GM18499 (cell line): Measurements from ENCODE around the gene SH3BP1.

ENCODE experiments used
- ATAC-seq: cut with Tn5 transposase; IDR thresholded peaks from one replicate; pipeline ENCODE4 v1.9.1; 2021; ENCODE audit warnings: moderate number of reproducible peaks; ENCODE audit not compliant: insufficient read depth, unreplicated experiment

SH3BP1 gene

GRCh38 chr22:37611207-37611606, 28.3 kb upstream of the SH3BP1 start:
- no peak for ATAC-seq

GRCh38 chr22:37616201-37617083, 23.0 kb upstream of the SH3BP1 start:
- no peak for ATAC-seq

GRCh38 chr22:37617431-37617830, 22.0 kb upstream of the SH3BP1 start:
- no peak for ATAC-seq

DNA sequence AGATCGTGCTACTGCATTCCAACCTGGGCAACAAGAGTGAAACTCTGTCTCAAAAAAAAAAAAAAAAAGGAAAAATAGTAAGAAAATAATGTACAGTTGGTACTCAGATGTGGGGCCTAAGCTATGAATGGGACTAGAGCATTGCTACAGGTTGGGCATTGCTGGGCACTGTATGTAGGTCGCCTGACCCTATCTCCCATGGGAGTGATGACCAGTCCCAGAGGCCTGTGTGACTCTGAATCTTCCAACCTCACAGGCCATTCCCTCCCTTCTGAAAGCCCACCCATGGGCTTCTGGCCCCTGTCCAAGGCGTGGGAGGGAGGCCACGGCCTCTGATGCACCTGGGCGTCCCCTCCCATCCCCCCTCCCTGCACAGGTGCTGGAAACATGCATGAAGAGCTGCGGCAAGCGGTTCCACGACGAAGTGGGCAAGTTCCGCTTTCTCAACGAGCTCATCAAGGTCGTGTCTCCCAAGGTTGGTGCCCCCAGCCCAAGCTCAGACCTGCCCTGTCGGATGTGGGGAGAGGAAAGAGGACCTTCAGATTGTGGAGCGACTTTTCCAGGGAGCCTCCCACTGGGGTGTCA, 21.3 kb upstream of the SH3BP1 start:
- ATAC-seq, result no peak

DNA sequence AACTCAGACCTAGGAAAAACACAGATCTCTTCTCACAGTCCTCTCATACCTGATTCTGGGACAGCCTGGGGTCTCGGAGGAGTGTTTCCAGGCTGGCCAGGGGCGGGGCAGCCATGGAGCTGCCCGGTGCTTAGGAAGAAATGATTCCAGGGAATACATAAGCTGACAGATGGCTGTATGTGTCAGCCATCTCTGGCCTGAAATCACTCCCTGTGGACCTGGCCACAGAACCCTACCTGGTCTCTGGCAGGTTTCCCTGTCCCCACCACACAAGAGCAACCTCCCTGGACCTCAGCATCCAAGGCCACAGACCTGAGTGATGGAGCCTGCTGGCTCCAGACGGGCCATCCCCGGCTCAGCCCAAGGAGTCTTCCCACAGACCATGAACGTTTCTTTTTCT, 20.8 kb upstream of the SH3BP1 start:
- no peak for ATAC-seq

DNA sequence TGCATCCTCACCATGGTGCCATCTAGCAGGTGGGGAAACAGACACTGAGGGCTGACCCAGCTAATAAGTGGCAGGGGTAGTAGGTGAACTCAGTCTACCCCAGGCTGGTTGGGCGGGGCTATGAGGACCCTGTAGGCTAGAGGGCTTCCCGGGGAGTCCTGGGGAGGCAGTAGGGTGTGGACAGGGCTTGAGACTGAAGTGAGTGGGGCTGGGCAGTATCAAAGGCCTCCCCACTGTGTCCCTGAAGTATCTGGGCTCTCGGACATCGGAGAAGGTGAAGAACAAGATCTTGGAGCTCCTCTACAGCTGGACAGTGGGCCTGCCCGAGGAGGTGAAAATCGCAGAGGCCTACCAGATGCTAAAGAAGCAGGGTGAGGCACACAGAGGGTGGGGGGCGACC, 19.5 kb upstream of the SH3BP1 start:
- no peak for ATAC-seq

DNA sequence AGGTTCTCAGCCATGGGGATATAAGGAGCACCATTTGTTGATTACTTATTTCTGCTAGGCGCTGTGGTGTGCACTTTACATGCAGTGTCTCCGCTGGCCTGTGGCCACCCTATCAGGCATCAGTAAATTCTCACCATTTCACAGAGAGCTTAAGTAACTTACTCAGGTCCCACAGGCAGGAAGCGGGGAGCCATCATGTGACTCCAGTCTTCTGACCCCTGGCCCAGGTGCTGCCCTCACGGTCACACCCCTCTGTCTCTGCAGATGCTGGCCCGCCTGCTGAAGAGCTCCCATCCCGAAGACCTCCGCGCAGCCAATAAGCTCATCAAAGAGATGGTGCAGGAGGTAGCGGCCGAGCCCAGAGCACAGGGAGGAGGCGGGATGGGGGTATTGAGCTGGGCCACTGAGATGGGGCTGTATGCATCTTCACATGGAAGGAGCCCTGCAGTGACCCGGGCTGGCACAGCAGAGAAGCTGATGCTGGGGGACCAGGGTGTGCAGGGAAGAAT, 18.1 kb upstream of the SH3BP1 start:
- no peak for ATAC-seq

DNA sequence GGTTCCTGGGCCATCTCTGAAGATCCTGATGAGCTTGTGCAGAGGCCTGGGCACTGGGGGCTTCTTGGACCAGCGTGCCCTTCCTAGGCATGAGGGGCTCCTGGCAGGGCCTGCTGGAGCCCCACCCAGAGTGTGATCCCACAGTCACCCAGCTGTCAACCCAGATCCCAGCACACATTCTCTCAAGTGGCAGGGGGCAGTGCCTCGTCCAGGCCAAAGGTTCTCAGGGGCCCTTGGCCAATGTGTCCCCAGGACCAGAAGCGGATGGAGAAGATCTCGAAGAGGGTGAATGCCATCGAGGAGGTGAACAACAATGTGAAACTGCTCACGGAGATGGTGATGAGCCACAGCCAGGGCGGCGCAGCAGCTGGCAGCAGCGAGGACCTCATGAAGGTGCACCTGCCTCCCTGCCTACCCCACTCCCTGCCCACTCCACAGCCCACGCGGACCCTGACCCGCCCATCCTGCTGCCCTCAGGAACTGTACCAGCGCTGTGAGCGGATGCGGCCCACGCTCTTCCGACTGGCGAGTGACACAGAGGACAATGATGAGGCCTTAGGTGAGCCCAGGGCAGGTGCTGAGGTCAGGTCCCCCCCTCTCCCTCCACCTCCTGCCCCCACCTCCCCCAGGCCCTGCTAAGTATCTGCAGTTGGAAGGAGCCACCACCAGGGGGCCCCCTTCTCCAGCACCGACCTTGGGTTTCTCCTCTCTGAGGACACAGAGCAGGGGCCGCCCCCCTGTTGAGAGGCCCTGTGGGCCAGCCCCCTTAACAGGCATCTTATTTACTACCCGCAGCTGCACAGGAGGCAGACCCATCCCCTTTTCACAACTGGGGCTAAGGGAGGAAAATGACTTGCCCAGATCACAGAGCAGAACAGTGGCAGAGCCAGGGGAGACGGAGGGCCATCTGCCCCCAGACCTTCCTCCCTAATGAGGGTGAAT, 16.1 kb upstream of the SH3BP1 start:
- no peak for ATAC-seq

- no peak for ATAC-seq
Measured at GRCh38 chr22:37624017-37624365, 15.5 kb upstream of the SH3BP1 start.

DNA sequence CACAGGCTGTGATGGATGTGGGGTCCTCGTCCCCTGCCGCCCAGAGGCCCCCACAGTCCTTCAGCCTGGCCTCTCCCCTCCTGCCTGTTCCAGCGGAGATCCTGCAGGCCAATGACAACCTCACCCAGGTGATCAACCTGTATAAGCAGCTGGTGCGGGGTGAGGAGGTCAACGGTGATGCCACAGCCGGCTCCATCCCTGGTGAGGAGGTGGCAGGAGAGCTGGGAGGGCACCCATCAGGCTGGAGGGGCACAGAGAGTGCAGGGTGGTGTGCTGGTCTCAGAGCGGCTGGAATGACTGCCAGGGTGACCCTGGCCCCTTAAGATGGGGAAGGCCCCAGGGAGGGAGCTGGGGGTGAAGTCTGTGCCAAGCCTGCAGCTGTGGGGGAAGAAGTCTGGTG, 14.6 kb upstream of the SH3BP1 start:
- ATAC-seq, result no peak

- no peak for ATAC-seq
Measured at GRCh38 chr22:37625737-37626136, 13.7 kb upstream of the SH3BP1 start.

DNA sequence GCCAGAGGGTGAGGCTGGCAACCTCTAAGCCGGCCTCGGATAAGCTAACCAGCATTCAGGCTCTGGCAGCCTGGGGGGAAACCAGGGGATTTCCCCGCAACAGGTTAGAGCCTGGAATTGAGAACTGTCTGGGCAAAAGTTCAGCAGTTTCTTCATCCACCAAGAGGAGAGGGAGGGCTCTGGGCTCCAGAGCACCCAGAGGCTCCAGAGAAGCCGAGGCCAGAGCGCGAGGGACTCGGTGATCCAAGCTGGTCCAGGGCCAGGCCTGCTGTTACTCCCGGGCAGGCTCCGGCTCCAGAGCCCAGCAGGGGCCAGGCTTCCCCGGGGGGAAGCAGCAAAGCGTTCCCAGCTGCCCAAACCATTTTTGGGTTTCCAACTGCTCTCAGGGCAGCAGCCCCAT, 13.3 kb upstream of the SH3BP1 start:
- ATAC-seq, result no peak

DNA sequence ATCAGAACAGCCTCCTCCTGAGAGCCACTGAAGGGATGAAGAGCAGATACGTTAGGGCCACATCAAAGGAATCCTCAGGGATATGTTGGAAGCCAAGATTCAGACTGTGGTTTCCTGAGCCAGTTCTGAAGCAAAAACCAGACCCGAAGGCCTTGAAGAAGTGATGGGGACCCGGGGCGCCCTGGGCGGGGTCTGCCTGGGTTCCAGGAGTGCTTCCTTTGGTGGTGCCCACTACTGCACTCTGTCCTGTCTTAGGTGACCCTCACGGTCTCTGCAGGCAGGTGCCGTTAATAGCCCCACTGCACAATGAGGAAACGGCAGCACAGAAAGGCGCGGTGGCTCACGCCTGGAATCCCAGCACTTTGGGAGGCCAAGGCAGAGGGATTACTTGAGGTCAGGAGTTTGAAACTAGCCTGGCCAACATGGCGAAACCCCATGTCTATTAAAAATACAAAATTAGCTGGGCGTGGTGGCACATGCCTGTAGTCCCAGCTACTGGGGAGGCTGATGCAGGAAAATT, 12.9 kb upstream of the SH3BP1 start:
- no peak for ATAC-seq

- no peak for ATAC-seq
Measured at GRCh38 chr22:37627121-37627520, 12.3 kb upstream of the SH3BP1 start.

DNA sequence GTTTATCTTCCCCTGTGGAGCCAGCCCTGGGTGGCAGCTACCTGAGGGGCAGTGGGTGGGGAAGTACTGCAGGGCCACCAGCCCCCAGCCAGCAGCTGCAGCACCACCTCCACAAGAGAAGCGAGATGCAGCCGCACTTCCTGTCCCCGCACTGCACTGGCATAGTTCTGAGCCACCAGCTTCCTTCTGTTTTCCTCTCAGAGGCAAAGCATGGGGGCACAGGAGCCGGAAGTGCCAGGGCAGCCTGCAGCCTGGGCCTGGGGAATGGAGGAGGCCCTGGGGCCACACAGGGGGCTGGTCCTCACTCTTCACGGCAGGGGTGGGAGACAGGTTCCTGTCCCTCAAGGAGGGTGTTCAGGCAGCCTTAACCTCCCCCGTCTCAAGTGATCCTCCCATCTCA, 11.9 kb upstream of the SH3BP1 start:
- no peak for ATAC-seq

DNA sequence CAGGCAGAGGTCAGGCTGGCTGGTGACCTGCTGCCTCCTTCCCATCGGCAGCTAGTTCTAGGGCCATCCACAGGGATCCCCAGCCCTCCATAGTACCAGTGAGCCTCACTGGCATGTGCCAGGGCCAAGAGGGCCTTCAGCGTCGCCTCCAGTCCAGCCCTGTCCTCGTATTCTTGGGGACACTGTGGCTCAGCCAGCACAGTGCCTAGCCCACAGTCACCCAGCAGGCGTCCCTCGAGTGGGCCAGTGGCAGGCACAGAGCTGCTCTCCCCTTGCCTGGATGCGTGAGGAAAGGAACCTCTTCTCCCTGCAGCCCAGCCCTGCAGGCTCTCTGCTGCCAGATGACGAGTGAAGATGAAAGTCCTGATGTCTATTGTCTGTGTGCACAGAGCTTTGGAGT, 10.6 kb upstream of the SH3BP1 start:
- no peak for ATAC-seq

GRCh38 chr22:37629928-37630327, 9.5 kb upstream of the SH3BP1 start:
- no peak for ATAC-seq

DNA sequence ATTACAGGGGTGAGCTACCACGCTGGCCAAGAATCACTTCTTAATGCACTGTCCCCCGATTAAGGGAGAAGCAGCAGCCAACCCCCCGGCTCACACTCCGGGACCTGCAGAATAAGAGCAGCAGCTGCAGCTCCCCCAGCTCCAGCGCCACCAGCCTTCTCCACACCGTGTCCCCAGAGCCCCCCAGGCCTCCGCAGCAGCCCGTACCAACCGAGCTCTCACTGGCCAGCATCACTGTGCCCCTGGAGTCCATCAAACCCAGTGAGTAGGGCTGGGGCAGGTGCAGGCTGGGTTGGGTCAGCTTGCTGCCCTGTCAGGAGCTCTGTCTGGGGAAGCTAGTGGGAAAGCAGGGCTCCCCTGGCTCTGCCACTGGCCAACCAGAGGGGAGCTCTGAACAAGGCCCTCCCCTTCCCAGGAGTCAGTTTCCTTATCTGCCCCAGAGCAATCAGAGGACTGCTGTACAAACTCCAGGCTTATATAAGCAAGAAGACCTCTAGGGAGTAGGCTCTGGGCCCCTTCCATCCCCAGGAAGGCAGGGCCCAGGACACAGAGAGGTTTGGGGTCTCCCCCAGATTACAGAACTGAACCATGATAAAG, 8.5 kb upstream of the SH3BP1 start:
- no peak for ATAC-seq

DNA sequence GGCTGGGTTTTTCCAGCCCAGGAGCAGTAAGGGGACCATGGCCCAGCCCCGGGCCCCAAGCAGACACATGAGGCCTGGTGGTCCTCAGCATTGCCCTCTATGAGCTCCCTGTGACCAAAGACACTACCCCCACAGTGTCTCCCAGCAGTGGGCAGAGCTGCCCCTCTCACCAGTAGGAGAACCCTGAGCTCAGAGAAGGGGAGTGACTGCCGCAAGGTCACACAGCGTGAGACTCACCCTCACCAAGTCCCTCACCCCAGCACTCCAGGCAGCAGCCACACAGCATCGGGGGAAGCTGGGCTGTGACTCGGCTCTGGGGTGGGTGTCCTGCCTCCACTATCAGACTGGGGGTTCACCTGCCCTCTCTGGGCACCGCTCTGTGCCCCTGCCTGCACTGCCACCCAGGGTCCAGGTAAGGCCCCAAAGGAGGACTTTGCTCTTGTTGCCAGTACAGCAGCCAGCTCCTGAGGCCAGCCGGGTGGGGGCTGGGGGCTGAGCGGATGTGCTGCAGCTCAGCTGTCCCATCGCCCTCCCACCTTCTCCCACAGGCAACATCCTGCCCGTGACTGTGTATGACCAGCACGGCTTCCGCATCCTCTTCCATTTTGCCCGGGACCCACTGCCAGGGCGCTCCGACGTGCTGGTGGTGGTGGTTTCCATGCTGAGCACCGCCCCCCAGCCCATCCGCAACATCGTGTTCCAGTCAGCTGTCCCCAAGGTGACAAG, 7.9 kb upstream of the SH3BP1 start:
- no peak for ATAC-seq
